Esophagus squamous epithelium (tissue), 5 donors: ENCODE measurements around the gene LCE1A. TPM values are rescaled to one million over a fixed set of nuclear protein-coding genes. Genes with fewer than 3 reads are reported as not detected.

Experiments
- DNase-seq: peaks from one replicate; lab custom pipeline; 2025; lab: John Stamatoyannopoulos, UW
- H3K27ac ChIP-seq, 4 donors: fragments of 200-600 bp; sonication (generic); one replicate each; pipeline ENCODE4 v1.5.1; 2016 to 2019; ENCODE audit warnings: mild to moderate bottlenecking in 1 of 4
- H3K27me3 ChIP-seq, 4 donors: fragments of 200-600 bp; sonication (generic); 1 replicate in 3 of 4; 2 replicates in 1 of 4; pipeline versions ENCODE4 v1.5.1 to v1.6.0; 2017 to 2021; ENCODE audit warnings: antibody characterized with exemption in 1 of 4
- H3K36me3 ChIP-seq, 3 donors: fragments of 200-600 bp; sonication (generic); one replicate each; pipeline ENCODE4 v1.5.1; 2016 to 2019
- H3K4me1 ChIP-seq, 3 donors: fragments of 200-600 bp; sonication (generic); one replicate each; pipeline ENCODE4 v1.5.1; 2017 to 2019
- H3K4me3 ChIP-seq, 4 donors: fragments of 200-600 bp; sonication (generic); 1 replicate in 3 of 4; 2 replicates in 1 of 4; pipeline ENCODE4 v1.5.1; 2016 to 2019; ENCODE audit warnings: mild to moderate bottlenecking in 2 of 4, moderate library complexity in 1 of 4
- H3K9me3 ChIP-seq, 3 donors: fragments of 200-600 bp; sonication (generic); one replicate each; pipeline ENCODE4 v1.5.1; 2016 to 2019
- CTCF ChIP-seq, 6 experiments: fragments of 450-650 bp in 4 of 6; fragments of 200-600 bp in 2 of 6; sonication (generic) in 2 of 6; IDR thresholded peaks; one replicate each; pipeline ENCODE4 v1.5.1; 2016 to 2019; ENCODE audit warnings: antibody characterized with exemption in 6 of 6, mild to moderate bottlenecking in 4 of 6, moderate library complexity in 4 of 6
- POLR2A ChIP-seq, 4 donors: fragments of 450-650 bp; IDR thresholded peaks; one replicate each; pipeline ENCODE4 v1.6.1; 2017; ENCODE audit warnings: antibody characterized with exemption in 4 of 4, mild to moderate bottlenecking in 4 of 4, moderate library complexity in 3 of 4
- WGBS, 2 donors: methylation state at CpG; one replicate each; pipeline ENCODE4 v1.1.5; 2018; 5-methylcytosine and 5-hydroxymethylcytosine counted together
- intact Hi-C: fragments of 100-400 bp; cut with DNase I; formaldehyde crosslinking; loops from one replicate; pipeline ENCODE4 v1.15.0; 2022
- total RNA-seq, 4 donors: library from RNA; depleted of rRNA; stranded (reverse); fragments of >200 nt; gene quantifications; one replicate each; pipeline ENCODE4 v1.1.0, GENCODE V29; 2016
- donor health status: DM: yes; HTN: yes; CAD: no.

The LCE1A gene
- total RNA-seq, 4 donors from 2014 or later = not detected

GRCh38 chr1:152876827-152877226 lies 49.6 kb downstream of the LCE1A start:
- intact Hi-C loops = no loop called here
- peaks cover 0 to 29% (median 5%) of the 10 kb centered on the region in 3 donors for H3K4me1 ChIP-seq
- H3K9me3 ChIP-seq = no peaks in the 10 kb centered on the region
- no peak for TF ChIP-seq POLR2A (IDR thresholded peaks at IDR 0.05)
- no peak for TF ChIP-seq CTCF (IDR thresholded peaks at IDR 0.05)
- WGBS, 2 donors = 67 to 94% methylated on average over 1 of the region's 1 CpG
- DNase-seq = no peak
- H3K4me3 ChIP-seq = no peak overlapping the region
- no peaks in the 10 kb centered on the region for H3K27me3 ChIP-seq
- H3K27ac ChIP-seq = no peak overlapping the region
- H3K36me3 ChIP-seq = no peaks in the 10 kb centered on the region

Other genes starting within 250 kb of the LCE1A start
- gene LCE3D, start 247.0 kb upstream of the LCE1A start, total RNA-seq = 10 to 100 TPM in 1 of 4 donors, not detected in 3; 19.2 TPM
- gene LCE3C, start 227.2 kb upstream of the LCE1A start, total RNA-seq = not detected
- not detected for gene LCE3B, start 213.7 kb upstream of the LCE1A start, total RNA-seq
- gene LCE3A, start 204.4 kb upstream of the LCE1A start, total RNA-seq = not detected
- not detected for gene LCE2D, start 164.1 kb upstream of the LCE1A start, total RNA-seq
- not detected for gene LCE2C, start 152.2 kb upstream of the LCE1A start, total RNA-seq
- not detected for gene LCE2B, start 141.3 kb upstream of the LCE1A start, total RNA-seq
- not detected for gene LCE2A, start 129.1 kb upstream of the LCE1A start, total RNA-seq
- not detected for gene LCE4A, start 119.3 kb upstream of the LCE1A start, total RNA-seq
- gene KPRP, start 69.4 kb upstream of the LCE1A start, total RNA-seq = 1 to 10 TPM in 2 of 4 donors, under 1 TPM in 2; 0.09 to 3.7 (median 1.2) TPM
- not detected for gene LCE1F, start 52.3 kb upstream of the LCE1A start, total RNA-seq
- not detected for gene LCE1E, start 41.2 kb upstream of the LCE1A start, total RNA-seq
- gene LCE1D, start 30.8 kb upstream of the LCE1A start, total RNA-seq = not detected
- under 1 TPM in 1 of 4 donors, not detected in 3; 0.57 TPM for gene LCE1C, start 20.8 kb upstream of the LCE1A start, total RNA-seq
- gene LCE1B, start 15.5 kb upstream of the LCE1A start, total RNA-seq = not detected
- not detected for gene LCE6A, start 15.4 kb downstream of the LCE1A start, total RNA-seq
- not detected for gene LCE7A, start 32.5 kb downstream of the LCE1A start, total RNA-seq
- gene SMCP, start 50.8 kb downstream of the LCE1A start, total RNA-seq = not detected
- 100 to 1,000 TPM; 155 to 336 (median 262) TPM for gene IVL, start 81.1 kb downstream of the LCE1A start, total RNA-seq
- gene SPRR5, start 119.7 kb downstream of the LCE1A start, total RNA-seq = 1 to 10 TPM in 2 of 4 donors, not detected in 2; 1.3 to 2.2 TPM
- gene SPRR4, start 143.2 kb downstream of the LCE1A start, total RNA-seq = 1 to 10 TPM in 2 of 4 donors, under 1 TPM in 1, not detected in 1; 0.64 to 6.4 (median 1.3) TPM
- 1,000 to 10,000 TPM in 1 of 4 donors, 100 to 1,000 TPM in 2, 10 to 100 TPM in 1; 57.4 to 1,951 (median 348) TPM for gene SPRR1A, start 156.6 kb downstream of the LCE1A start, total RNA-seq
- over 10,000 TPM in 1 of 4 donors, 1,000 to 10,000 TPM in 3; 7,283 to 22,357 (median 8,768) TPM for gene SPRR3, start 174.3 kb downstream of the LCE1A start, total RNA-seq
- 1,000 to 10,000 TPM in 1 of 4 donors, 100 to 1,000 TPM in 3; 102 to 3,090 (median 871) TPM for gene SPRR1B, start 203.7 kb downstream of the LCE1A start, total RNA-seq
- 1,000 to 10,000 TPM in 1 of 4 donors, 100 to 1,000 TPM in 2, 1 to 10 TPM in 1; 8.2 to 1,680 (median 542) TPM for gene SPRR2D, start 213.6 kb downstream of the LCE1A start, total RNA-seq
- gene SPRR2A, start 230.0 kb downstream of the LCE1A start, total RNA-seq = 1,000 to 10,000 TPM in 3 of 4 donors, 10 to 100 TPM in 1; 60.3 to 5,271 (median 1,851) TPM
- 10 to 100 TPM in 1 of 4 donors, 1 to 10 TPM in 2, not detected in 1; 1.9 to 99.4 (median 7.0) TPM for gene SPRR2B, start 244.1 kb downstream of the LCE1A start, total RNA-seq